Stimulated activated CD4-positive, alpha-beta T cell treated with anti-CD3 and anti-CD28 coated beads, TNF-alpha, amount 100 ng/mL, for 4 hours (primary cell): ENCODE data around the gene BAIAP3.

Source experiments
- DNase-seq, 3 experiments: peaks; one replicate each; pipeline ENCODE4 v3.0.0-alpha.2; 2020; ENCODE audit warnings: low read depth in 3 of 3

Gene BAIAP3

GRCh38 chr16:1393613-1394176 lies 60.2 kb downstream of the BAIAP3 start:
- no peak for DNase-seq

- DNase-seq = no peak
Observed at GRCh38 chr16:1394367-1394951, 61.0 kb downstream of the BAIAP3 start.

GRCh38 chr16:1395444-1396031 lies 62.1 kb downstream of the BAIAP3 start:
- no peak for DNase-seq

- DNase-seq = no peak
Observed at GRCh38 chr16:1397779-1398178, 64.3 kb downstream of the BAIAP3 start.

GRCh38 chr16:1398351-1398750 lies 64.9 kb downstream of the BAIAP3 start:
- no peak for DNase-seq
